ENCODE results near the gene TREM2. TPM values are rescaled to one million over a fixed set of nuclear protein-coding genes. Genes with fewer than 3 reads are reported as not detected.

The TREM2 gene
- total and polyA plus RNA-seq, 2 of the 8 experiments (the other 6 are each of a cell fraction or from before 2014, with no cell fraction given) = 0.20 TPM; not detected in 1

GRCh38 chr6:41194386-41194785 lies 31.5 kb upstream of the TREM2 start:
- Histone ChIP-seq H3K4me3 (ENCODE audit: extremely low read depth in 1 of 4, insufficient read depth in 2 of 4, low read depth in 3 of 4, low read length in 4 of 4) (no peak overlapping the region), H3K9me3 (ENCODE audit: insufficient read depth in 2 of 2, low read depth in 1 of 2, low read length in 1 of 2) (peaks cover 5 to 13% of the 10 kb centered on the region in 2 experiments; a peak in 3 of 4 replicates), H3K27ac (ENCODE audit: low read depth, low read length) (no peak overlapping the region), H2BK15ac (ENCODE audit: low read length) (no peak overlapping the region), H4K8ac (ENCODE audit: extremely low read depth, insufficient read depth, low read length) (no peak overlapping the region), H3K23me2 (ENCODE audit: low read depth, low read length) (no peaks in the 10 kb centered on the region), H3K23ac (ENCODE audit: insufficient read length) (no peak overlapping the region), H2BK20ac (ENCODE audit: low read length) (no peak overlapping the region), H3K56ac (replicated peaks; ENCODE audit: insufficient read length, low read depth, low read length) (no peak overlapping the region), H3K79me2 (ENCODE audit: control insufficient read depth in 1 of 2, insufficient read depth in 2 of 2, low read length in 2 of 2) (no peaks in the 10 kb centered on the region), H3K18ac (ENCODE audit: extremely low read depth, low read length) (no peak overlapping the region), H2AK5ac (ENCODE audit: low read depth, low read length) (no peak overlapping the region), H2BK12ac (ENCODE audit: low read depth, low read length) (no peak overlapping the region), H2BK120ac (replicated peaks; ENCODE audit: low read depth, low read length) (no peak overlapping the region), H3K4me1 (replicated peaks in 1 of 4; ENCODE audit: control insufficient read depth in 3 of 4, insufficient read depth in 4 of 4, low read length in 3 of 4) (no peaks in the 10 kb centered on the region; a peak in 1 of 7 replicates), H4K91ac (replicated peaks; ENCODE audit: insufficient read length, low read length) (no peak overlapping the region), H3K4me2 (ENCODE audit: insufficient read depth in 1 of 2, low read depth in 2 of 2, low read length in 2 of 2) (no peak overlapping the region), H2BK5ac (ENCODE audit: low read depth, low read length) (no peak overlapping the region), H3K79me1 (ENCODE audit: low read depth, low read length) (no peaks in the 10 kb centered on the region), H3K4ac (replicated peaks; ENCODE audit: insufficient read length, low read depth, low read length) (no peak overlapping the region), H3K14ac (ENCODE audit: insufficient read length) (no peak overlapping the region), H2AFZ (ENCODE audit: low read length) (no peak overlapping the region), H4K20me1 (replicated peaks in 1 of 2; ENCODE audit: control insufficient read depth in 1 of 2, insufficient read depth in 2 of 2, low read length in 2 of 2) (no peaks in the 10 kb centered on the region), H3K27me3 (replicated peaks in 1 of 4; ENCODE audit: control insufficient read depth in 3 of 4, extremely low read depth in 1 of 4, insufficient read depth in 3 of 4, low read length in 3 of 4) (no peaks in the 10 kb centered on the region), H4K5ac (ENCODE audit: insufficient read length, low read depth, low read length) (no peak overlapping the region), H3K9ac (replicated peaks in 1 of 4; ENCODE audit: extremely low read depth in 1 of 4, low read depth in 3 of 4, low read length in 3 of 4) (no peak overlapping the region), H3K36me3 (ENCODE audit: control insufficient read depth in 2 of 4, insufficient read depth in 4 of 4, low read length in 3 of 4) (no peaks in the 10 kb centered on the region)
- ChIA-PET CTCF (ENCODE audit: partially characterized antibody) (interaction anchor here (1.0 to 3.6 kb wide), 3 partner anchors 10 to 113 kb away, joined by 3 to 20 read pairs (median 5); no protein-coding TSS in a partner anchor), POLR2A (ENCODE audit: partially characterized antibody) (no interaction called here)
- FAIRE-seq = no peak
- peak in 1 of 2 experiments; percentile 17 for DNase-seq (ENCODE audit: low read depth in 1 of 2, low spot score in 2 of 2)
- WGBS, 2 experiments (ENCODE audit: extremely low coverage in 1 of 2, insufficient coverage in 1 of 2, insufficient read length in 1 of 2, insufficient replicate concordance in 2 of 2, low coverage in 1 of 2, low lambda C conversion rate in 2 of 2, missing lambda C conversion rate in 1 of 2) = 93% methylated on average over 3 of the region's 3 CpGs; no CpG with 5 or more reads in 1 of the 2 experiments
- TF ChIP-seq EP300 (IDR thresholded peaks at IDR 0.05; ENCODE audit: borderline replicate concordance in 1 of 2, low read depth in 2 of 2, low read length in 2 of 2) (no peak), EZH2 (IDR thresholded peaks at IDR 0.05; ENCODE audit: low read depth, low read length, severe bottlenecking) (no peak), SP1 (IDR thresholded peaks at IDR 0.05; ENCODE audit: low read depth, low read length) (no peak), TBP (IDR thresholded peaks at IDR 0.05; ENCODE audit: low read depth, low read length) (no peak), CREB1 (IDR thresholded peaks at IDR 0.05) (no peak), BACH1 (IDR thresholded peaks at IDR 0.05; ENCODE audit: low read length) (no peak), SIX5 (IDR thresholded peaks at IDR 0.05; ENCODE audit: low read depth, low read length) (no peak), TAF1 (IDR thresholded peaks at IDR 0.05; ENCODE audit: low read depth, low read length) (no peak), POLR2A (IDR thresholded peaks at IDR 0.05; ENCODE audit: control extremely low read depth in 1 of 2, low read depth in 2 of 2, low read length in 2 of 2) (no peak), GABPA (IDR thresholded peaks at IDR 0.05; ENCODE audit: borderline replicate concordance, insufficient read depth, low read length) (no peak)
